Ishikawa (cell line): ENCODE data around the gene P3H2.

ENCODE experiments used
- CEBPB ChIP-seq: IDR thresholded peaks from 2 replicates; pipeline ENCODE4 v1.6.1; 2012
- CREB1 ChIP-seq: IDR thresholded peaks from 2 replicates; pipeline ENCODE4 v1.6.1; 2012; ENCODE audit warnings: low read depth
- EGR1 ChIP-seq: IDR thresholded peaks from 2 replicates; pipeline ENCODE4 v1.6.1; 2012
- EP300 ChIP-seq: IDR thresholded peaks from 2 replicates; pipeline ENCODE4 v1.6.1; 2012; ENCODE audit warnings: borderline replicate concordance
- FOXM1 ChIP-seq: IDR thresholded peaks from 2 replicates; pipeline ENCODE4 v1.6.1; 2012; ENCODE audit warnings: low read depth, borderline replicate concordance
- NFIC ChIP-seq: IDR thresholded peaks from 2 replicates; pipeline ENCODE4 v1.6.1; 2012
- RAD21 ChIP-seq: IDR thresholded peaks from 2 replicates; pipeline ENCODE4 v1.6.1; 2012; ENCODE audit warnings: low read depth
- TAF1 ChIP-seq: IDR thresholded peaks from 2 replicates; pipeline ENCODE4 v1.6.1; 2012; ENCODE audit warnings: low read depth, mild to moderate bottlenecking
- TCF12 ChIP-seq: IDR thresholded peaks from 2 replicates; pipeline ENCODE4 v1.6.1; 2012; ENCODE audit warnings: low read depth
- TEAD4 ChIP-seq: IDR thresholded peaks from 2 replicates; pipeline ENCODE4 v1.6.1; 2012
- YY1 ChIP-seq: IDR thresholded peaks from 2 replicates; pipeline ENCODE4 v1.6.1; 2012; ENCODE audit warnings: low read depth
- ZBTB7A ChIP-seq: IDR thresholded peaks from 2 replicates; pipeline ENCODE4 v1.6.1; 2012; ENCODE audit warnings: low read depth
- TF ChIP-seq, protein P1 (sequence below): IDR thresholded peaks from 2 replicates; pipeline ENCODE4 v1.6.1; 2012
- TF ChIP-seq, protein P2 (sequence below): IDR thresholded peaks from 2 replicates; pipeline ENCODE4 v1.6.1; 2012; ENCODE audit warnings: low read depth, mild to moderate bottlenecking
- TF ChIP-seq, protein P3 (sequence below): IDR thresholded peaks from 2 replicates; pipeline ENCODE4 v1.6.1; 2012

Gene P3H2

DNA sequence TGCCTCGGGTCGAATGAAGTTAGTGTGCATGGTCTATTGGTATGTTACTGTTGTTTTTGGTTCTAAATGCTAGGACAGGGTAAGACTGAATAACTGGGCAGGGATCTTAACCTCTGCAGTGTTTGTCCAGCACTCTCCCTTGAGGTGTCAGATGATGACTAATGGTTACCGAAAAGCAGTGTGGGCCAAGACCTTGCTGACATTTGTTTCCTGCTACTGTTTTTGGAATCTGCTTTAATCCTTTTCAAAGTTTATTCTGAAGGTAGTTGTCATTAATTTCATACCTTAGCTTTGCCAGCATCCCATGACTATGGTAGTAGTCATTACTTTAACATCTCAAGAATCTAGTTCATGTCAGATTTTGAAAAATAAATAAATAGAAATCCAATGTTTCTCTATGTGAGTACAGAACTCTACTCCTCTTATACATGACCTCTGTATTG is 117.0 kb downstream of the P3H2 start:
- TF ChIP-seq ZBTB7A (no peak), EP300 (no peak), EGR1 (no peak), RAD21 (no peak), FOXM1 (no peak), CREB1 (no peak), TCF12 (no peak), TAF1 (no peak), NFIC (no peak)
- TF ChIP-seq, protein P1, sequence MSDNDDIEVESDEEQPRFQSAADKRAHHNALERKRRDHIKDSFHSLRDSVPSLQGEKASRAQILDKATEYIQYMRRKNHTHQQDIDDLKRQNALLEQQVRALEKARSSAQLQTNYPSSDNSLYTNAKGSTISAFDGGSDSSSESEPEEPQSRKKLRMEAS: no peak
- TF ChIP-seq, protein P2, sequence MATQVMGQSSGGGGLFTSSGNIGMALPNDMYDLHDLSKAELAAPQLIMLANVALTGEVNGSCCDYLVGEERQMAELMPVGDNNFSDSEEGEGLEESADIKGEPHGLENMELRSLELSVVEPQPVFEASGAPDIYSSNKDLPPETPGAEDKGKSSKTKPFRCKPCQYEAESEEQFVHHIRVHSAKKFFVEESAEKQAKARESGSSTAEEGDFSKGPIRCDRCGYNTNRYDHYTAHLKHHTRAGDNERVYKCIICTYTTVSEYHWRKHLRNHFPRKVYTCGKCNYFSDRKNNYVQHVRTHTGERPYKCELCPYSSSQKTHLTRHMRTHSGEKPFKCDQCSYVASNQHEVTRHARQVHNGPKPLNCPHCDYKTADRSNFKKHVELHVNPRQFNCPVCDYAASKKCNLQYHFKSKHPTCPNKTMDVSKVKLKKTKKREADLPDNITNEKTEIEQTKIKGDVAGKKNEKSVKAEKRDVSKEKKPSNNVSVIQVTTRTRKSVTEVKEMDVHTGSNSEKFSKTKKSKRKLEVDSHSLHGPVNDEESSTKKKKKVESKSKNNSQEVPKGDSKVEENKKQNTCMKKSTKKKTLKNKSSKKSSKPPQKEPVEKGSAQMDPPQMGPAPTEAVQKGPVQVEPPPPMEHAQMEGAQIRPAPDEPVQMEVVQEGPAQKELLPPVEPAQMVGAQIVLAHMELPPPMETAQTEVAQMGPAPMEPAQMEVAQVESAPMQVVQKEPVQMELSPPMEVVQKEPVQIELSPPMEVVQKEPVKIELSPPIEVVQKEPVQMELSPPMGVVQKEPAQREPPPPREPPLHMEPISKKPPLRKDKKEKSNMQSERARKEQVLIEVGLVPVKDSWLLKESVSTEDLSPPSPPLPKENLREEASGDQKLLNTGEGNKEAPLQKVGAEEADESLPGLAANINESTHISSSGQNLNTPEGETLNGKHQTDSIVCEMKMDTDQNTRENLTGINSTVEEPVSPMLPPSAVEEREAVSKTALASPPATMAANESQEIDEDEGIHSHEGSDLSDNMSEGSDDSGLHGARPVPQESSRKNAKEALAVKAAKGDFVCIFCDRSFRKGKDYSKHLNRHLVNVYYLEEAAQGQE: no peak
- TF ChIP-seq, protein P3, sequence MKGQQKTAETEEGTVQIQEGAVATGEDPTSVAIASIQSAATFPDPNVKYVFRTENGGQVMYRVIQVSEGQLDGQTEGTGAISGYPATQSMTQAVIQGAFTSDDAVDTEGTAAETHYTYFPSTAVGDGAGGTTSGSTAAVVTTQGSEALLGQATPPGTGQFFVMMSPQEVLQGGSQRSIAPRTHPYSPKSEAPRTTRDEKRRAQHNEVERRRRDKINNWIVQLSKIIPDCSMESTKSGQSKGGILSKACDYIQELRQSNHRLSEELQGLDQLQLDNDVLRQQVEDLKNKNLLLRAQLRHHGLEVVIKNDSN: no peak

DNA sequence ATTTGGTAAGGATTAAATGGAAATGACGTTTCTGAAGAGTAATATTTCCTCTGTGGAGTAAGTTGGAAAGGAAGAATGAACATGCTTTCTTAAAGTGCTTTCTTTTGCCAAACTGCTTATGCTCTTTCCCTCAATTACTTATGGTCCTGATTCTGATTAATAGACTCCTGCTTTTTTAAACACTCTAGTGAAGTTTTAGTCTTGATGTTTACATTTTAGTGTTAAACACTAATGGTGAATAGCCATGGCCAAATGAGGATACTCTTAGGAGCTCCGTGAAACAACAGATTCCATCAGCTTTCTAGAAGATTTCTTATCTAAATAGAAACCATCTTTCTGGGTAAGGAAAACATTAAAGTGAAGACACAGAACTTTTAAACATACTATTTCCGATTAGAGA is 117.6 kb downstream of the P3H2 start:
- TF ChIP-seq, protein P3: no peak
- TF ChIP-seq CEBPB (no peak), NFIC (no peak), RAD21 (no peak), TCF12 (no peak), EP300 (no peak), EGR1 (no peak), TEAD4 (no peak), FOXM1 (no peak), YY1 (no peak), ZBTB7A (no peak), TAF1 (no peak), CREB1 (no peak)
- TF ChIP-seq, protein P1: no peak
- TF ChIP-seq, protein P2: no peak

DNA sequence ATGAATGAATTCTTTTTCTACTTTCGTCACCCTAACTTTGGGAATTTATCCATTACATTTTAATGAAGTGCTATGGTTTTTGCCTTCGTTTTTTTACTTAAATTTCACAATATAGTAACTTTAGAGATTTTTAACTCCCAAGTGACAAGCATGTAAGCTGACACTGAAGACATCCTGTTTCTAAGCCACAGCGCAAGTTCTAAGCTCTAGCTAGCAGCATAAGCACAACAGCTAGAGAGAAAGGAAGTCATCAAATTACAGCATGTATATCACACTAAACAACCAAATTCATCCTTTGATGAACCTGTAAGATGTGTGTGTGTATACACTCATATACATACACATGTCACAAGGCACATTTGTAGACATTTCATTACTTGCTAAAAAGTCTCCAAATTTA is 119.3 kb downstream of the P3H2 start:
- no peak for TF ChIP-seq ZBTB7A
- TF ChIP-seq TEAD4: no peak
- no peak for TF ChIP-seq CREB1
- no peak for TF ChIP-seq TCF12
- TF ChIP-seq YY1: no peak
- TF ChIP-seq EP300: no peak
- TF ChIP-seq, protein P2: no peak
- TF ChIP-seq RAD21: no peak
- no peak for TF ChIP-seq EGR1
- TF ChIP-seq FOXM1: no peak
- TF ChIP-seq, protein P3: no peak
- TF ChIP-seq, protein P1: no peak
- TF ChIP-seq TAF1: no peak
- no peak for TF ChIP-seq CEBPB
- no peak for TF ChIP-seq NFIC

DNA sequence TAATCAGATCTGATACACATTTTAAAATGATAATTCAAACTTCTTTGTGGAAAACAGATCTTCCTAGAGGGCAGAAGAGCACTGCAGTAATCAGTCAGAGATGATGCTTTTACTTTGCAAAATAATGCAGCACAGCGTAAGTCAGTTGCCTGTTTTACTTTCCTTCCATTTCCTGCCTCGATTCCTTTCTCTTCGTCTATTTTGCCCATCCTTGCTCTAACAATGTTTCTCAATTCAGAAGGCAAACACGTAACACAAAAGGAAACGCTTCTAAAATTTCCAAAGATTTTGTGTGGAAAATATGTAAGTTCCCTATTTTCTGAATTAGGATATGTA is 119.9 kb downstream of the P3H2 start:
- TF ChIP-seq RAD21 (no peak), YY1 (no peak), EGR1 (no peak), EP300 (no peak), ZBTB7A (no peak), CREB1 (no peak), NFIC (no peak), CEBPB (no peak), TAF1 (no peak), FOXM1 (no peak), TEAD4 (no peak), TCF12 (no peak)
- TF ChIP-seq, protein P2: no peak
- TF ChIP-seq, protein P3: no peak
- TF ChIP-seq, protein P1: no peak
